WERI-Rb-1 (cell line): Measurements from ENCODE around the gene SLC5A1.

Experiments
- DNase-seq: peaks from one replicate; pipeline ENCODE4 v3.0.0-alpha.2; 2020
- H3K27ac ChIP-seq: fragments of 250-450 bp; sonication (Bioruptor Pico); 2 replicates; pipeline ENCODE4 v1.5.1; 2020; ENCODE audit warnings: mild to moderate bottlenecking, moderate library complexity
- H3K27me3 ChIP-seq: fragments of 250-450 bp; sonication (Bioruptor Pico); 2 replicates; pipeline ENCODE4 v1.5.1; 2021; ENCODE audit warnings: mild to moderate bottlenecking, low read depth, moderate library complexity; ENCODE audit not compliant: insufficient read depth, severe bottlenecking
- H3K36me3 ChIP-seq: fragments of 250-450 bp; sonication (Bioruptor Pico); 2 replicates; pipeline ENCODE4 v1.5.1; 2020; ENCODE audit warnings: mild to moderate bottlenecking, moderate library complexity
- H3K4me3 ChIP-seq: 2 replicates; pipeline ENCODE4 v1.5.1; 2011; ENCODE audit warnings: low read depth, mild to moderate bottlenecking, control low read depth, low read length
- H3K9me3 ChIP-seq: fragments of 250-450 bp; sonication (Bioruptor Pico); 2 replicates; pipeline ENCODE4 v1.5.1; 2021; ENCODE audit warnings: mild to moderate bottlenecking, moderate library complexity; ENCODE audit not compliant: severe bottlenecking
- TF ChIP-seq, protein P1 (sequence below): IDR thresholded peaks from 2 replicates; pipeline ENCODE4 v1.5.1; 2011; ENCODE audit warnings: low read depth, mild to moderate bottlenecking, control low read depth, inconsistent platforms, low read length

The SLC5A1 gene

GRCh38 chr22:32042924-32043323, at the start of gene SLC5A1:
Gene SLC5A1 (plus strand): TSS chr22:32043261. CDS start chr22:32043282, 21 bp downstream.
- H3K27ac ChIP-seq: no peak within 1 kb of the TSS
- peaks cover 60% of the 10 kb centered on the region for H3K27me3 ChIP-seq
- TF ChIP-seq, protein P1, sequence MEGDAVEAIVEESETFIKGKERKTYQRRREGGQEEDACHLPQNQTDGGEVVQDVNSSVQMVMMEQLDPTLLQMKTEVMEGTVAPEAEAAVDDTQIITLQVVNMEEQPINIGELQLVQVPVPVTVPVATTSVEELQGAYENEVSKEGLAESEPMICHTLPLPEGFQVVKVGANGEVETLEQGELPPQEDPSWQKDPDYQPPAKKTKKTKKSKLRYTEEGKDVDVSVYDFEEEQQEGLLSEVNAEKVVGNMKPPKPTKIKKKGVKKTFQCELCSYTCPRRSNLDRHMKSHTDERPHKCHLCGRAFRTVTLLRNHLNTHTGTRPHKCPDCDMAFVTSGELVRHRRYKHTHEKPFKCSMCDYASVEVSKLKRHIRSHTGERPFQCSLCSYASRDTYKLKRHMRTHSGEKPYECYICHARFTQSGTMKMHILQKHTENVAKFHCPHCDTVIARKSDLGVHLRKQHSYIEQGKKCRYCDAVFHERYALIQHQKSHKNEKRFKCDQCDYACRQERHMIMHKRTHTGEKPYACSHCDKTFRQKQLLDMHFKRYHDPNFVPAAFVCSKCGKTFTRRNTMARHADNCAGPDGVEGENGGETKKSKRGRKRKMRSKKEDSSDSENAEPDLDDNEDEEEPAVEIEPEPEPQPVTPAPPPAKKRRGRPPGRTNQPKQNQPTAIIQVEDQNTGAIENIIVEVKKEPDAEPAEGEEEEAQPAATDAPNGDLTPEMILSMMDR: no peak
- H3K36me3 ChIP-seq: no peaks in the 10 kb centered on the region
- no peak for DNase-seq
- H3K4me3 ChIP-seq: no peak within 1 kb of the TSS
- no peaks in the 10 kb centered on the region for H3K9me3 ChIP-seq

DNA sequence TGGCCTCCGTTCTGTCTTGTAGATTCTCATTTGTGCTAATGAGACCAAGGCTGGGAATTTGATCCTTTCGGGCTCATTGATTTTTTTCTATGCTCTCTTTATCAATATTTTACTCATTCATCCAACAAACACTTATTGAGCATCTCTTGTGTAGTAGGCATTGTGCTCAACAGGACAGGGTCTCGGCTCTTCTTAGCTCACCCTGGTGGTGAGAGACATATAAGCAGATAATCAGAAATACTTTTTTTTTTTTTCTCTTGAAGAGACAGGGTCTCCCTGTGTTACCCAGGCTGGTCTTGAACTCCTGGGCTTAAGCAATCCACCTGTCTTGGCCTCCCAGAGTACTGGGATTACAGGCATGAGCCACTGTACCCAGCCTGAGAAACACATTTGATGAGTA, 48.0 kb upstream of the SLC5A1 start:
- TF ChIP-seq, protein P1: no peak
- no peaks in the 10 kb centered on the region for H3K36me3 ChIP-seq
- H3K9me3 ChIP-seq: no peaks in the 10 kb centered on the region
- H3K27me3 ChIP-seq: peaks cover 22% of the 10 kb centered on the region
- DNase-seq: no peak
- no peak overlapping the region for H3K4me3 ChIP-seq
- H3K27ac ChIP-seq: no peak overlapping the region

GRCh38 chr22:31995807-31996206, 47.3 kb upstream of the SLC5A1 start:
- Histone ChIP-seq H3K36me3 (no peaks in the 10 kb centered on the region), H3K27me3 (peaks cover 22% of the 10 kb centered on the region), H3K4me3 (no peak overlapping the region), H3K27ac (no peak overlapping the region), H3K9me3 (no peaks in the 10 kb centered on the region)
- TF ChIP-seq, protein P1: no peak
- no peak for DNase-seq

DNA sequence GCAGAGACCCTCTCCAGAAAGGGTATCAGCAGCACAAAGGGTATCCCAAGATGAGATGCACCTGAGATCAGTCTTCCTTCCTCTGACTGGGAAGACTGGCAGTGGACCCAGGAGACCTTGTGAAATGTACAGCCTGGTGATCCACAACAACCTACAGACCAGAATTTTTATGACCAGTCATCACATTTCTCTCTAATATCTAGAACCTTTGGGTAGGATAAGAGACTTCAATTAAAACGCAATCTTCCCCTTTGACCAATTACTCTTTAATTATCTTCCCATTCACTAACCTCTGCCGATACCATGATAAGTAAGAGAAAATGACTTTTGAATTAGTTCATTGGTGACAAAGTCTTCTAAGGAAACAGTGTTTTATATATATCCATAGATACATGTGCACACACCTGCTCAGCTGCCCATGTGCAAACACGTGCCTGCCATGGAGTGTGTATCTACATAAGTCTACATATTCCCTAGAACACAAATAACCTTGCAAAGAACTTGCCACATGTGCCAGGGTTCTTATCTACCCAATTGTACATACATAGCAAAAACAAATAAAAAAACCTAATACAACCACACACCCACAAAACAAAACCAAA, 44.2 kb upstream of the SLC5A1 start:
- Histone ChIP-seq H3K4me3 (no peak overlapping the region), H3K9me3 (no peaks in the 10 kb centered on the region), H3K27me3 (peaks cover 16% of the 10 kb centered on the region), H3K36me3 (no peaks in the 10 kb centered on the region), H3K27ac (no peak overlapping the region)
- DNase-seq: no peak
- TF ChIP-seq, protein P1: no peak

DNA sequence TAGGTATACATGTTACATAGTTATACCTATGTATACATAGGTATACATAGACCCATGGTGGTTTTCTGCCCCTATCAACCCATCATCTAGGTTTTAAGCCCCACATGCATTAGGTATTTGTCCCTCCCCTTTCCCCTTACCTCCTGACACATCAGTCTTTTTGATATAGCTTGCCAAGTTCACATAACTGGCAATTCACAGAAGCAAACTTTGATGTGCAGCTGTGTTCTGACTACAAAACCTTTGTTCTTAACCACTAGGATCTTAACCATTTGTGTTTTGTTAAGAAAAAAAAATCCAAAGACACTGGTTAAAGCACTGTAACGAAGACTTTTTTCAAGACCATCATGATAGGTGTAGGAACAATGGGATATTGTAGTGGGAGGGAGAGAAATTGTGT, 42.9 kb upstream of the SLC5A1 start:
- DNase-seq: no peak
- H3K36me3 ChIP-seq: no peaks in the 10 kb centered on the region
- H3K27me3 ChIP-seq: peaks cover 6% of the 10 kb centered on the region
- H3K4me3 ChIP-seq: no peak overlapping the region
- no peaks in the 10 kb centered on the region for H3K9me3 ChIP-seq
- TF ChIP-seq, protein P1: no peak
- H3K27ac ChIP-seq: no peak overlapping the region

GRCh38 chr22:32005453-32005852, 37.6 kb upstream of the SLC5A1 start:
- H3K4me3 ChIP-seq: no peak overlapping the region
- H3K27ac ChIP-seq: no peak overlapping the region
- no peaks in the 10 kb centered on the region for H3K9me3 ChIP-seq
- H3K27me3 ChIP-seq: no peaks in the 10 kb centered on the region
- no peak for DNase-seq
- no peaks in the 10 kb centered on the region for H3K36me3 ChIP-seq
- TF ChIP-seq, protein P1: no peak
